Keratinocyte (primary cell): ENCODE data around the gene DLG2. TPM values are rescaled to one million over a fixed set of nuclear protein-coding genes. Genes with fewer than 3 reads are reported as not detected.

ENCODE experiments used
- DNase-seq: peaks from one replicate; pipeline ENCODE4 v3.0.0-alpha.2; 2011; ENCODE audit warnings: low read depth, missing footprints, low spot score
- FAIRE-seq: peaks from 2 replicates; lab custom pipeline; 2011; peaks lifted over from hg19 to GRCh38; lab: Jason Lieb, UNC
- H2AFZ ChIP-seq: 2 replicates; pipeline ENCODE4 v1.6.0; 2012; ENCODE audit warnings: low read length, control low read depth, inconsistent platforms; ENCODE audit not compliant: control insufficient read depth
- H3K27ac ChIP-seq: 2 replicates; pipeline ENCODE4 v1.5.1; 2011; ENCODE audit warnings: low read length; ENCODE audit not compliant: control insufficient read depth, insufficient read depth
- H3K27me3 ChIP-seq: 3 replicates; pipeline ENCODE4 v1.6.0; 2011; ENCODE audit warnings: low read length; ENCODE audit not compliant: control insufficient read depth, insufficient read depth; ENCODE audit errors: extremely low read depth
- H3K36me3 ChIP-seq, 2 experiments: 2 replicates in 1 of 2; 3 replicates in 1 of 2; pipeline ENCODE4 v1.5.1; 2011; ENCODE audit warnings: low read length in 2 of 2, mild to moderate bottlenecking in 1 of 2; ENCODE audit not compliant: control insufficient read depth in 2 of 2, insufficient read depth in 2 of 2; ENCODE audit errors: extremely low read depth in 1 of 2
- H3K4me1 ChIP-seq: 3 replicates; pipeline ENCODE4 v1.5.1; 2011; ENCODE audit warnings: low read length; ENCODE audit not compliant: control insufficient read depth, insufficient read depth; ENCODE audit errors: extremely low read depth
- H3K4me2 ChIP-seq: 3 replicates; pipeline ENCODE4 v1.6.0; 2011; ENCODE audit warnings: low read depth, low read length; ENCODE audit not compliant: control insufficient read depth, insufficient read depth; ENCODE audit errors: extremely low read depth
- H3K4me3 ChIP-seq, 3 experiments: fragments of 200-600 bp in 1 of 3; sonication (generic) in 1 of 3; 2 replicates in 2 of 3; 3 replicates in 1 of 3; pipeline ENCODE4 v1.5.1; 2011 to 2016; ENCODE audit warnings: low read length in 3 of 3, mild to moderate bottlenecking in 3 of 3, control low read depth in 2 of 3, inconsistent platforms in 1 of 3, low read depth in 1 of 3, mixed read lengths in 1 of 3, mixed run types in 1 of 3, moderate library complexity in 1 of 3; ENCODE audit not compliant: control insufficient read depth in 2 of 3, insufficient read depth in 2 of 3; ENCODE audit errors: extremely low read depth in 1 of 3
- H3K79me2 ChIP-seq: 2 replicates; pipeline ENCODE4 v1.6.0; 2012; ENCODE audit warnings: low read length; ENCODE audit not compliant: control insufficient read depth, insufficient read depth
- H3K9ac ChIP-seq: 3 replicates; pipeline ENCODE4 v1.6.0; 2011; ENCODE audit warnings: low read length; ENCODE audit not compliant: control insufficient read depth, insufficient read depth; ENCODE audit errors: extremely low read depth
- H3K9me1 ChIP-seq: 3 replicates; pipeline ENCODE4 v1.6.0; 2011; ENCODE audit warnings: low read length; ENCODE audit not compliant: control insufficient read depth, insufficient read depth; ENCODE audit errors: extremely low read depth
- H3K9me3 ChIP-seq: 2 replicates; pipeline ENCODE4 v1.5.1; 2012; ENCODE audit warnings: low read depth, low read length; ENCODE audit not compliant: control insufficient read depth
- H4K20me1 ChIP-seq: 3 replicates; pipeline ENCODE4 v1.6.0; 2011; ENCODE audit warnings: low read length; ENCODE audit not compliant: control insufficient read depth, insufficient read depth; ENCODE audit errors: extremely low read depth
- CTCF ChIP-seq, 3 experiments: IDR thresholded peaks in 1 of 3; conservative IDR thresholded peaks in 1 of 3; optimal IDR thresholded peaks in 1 of 3; 2 replicates in 2 of 3; 3 replicates in 1 of 3; pipeline versions ENCODE3 to v1.5.1; 2011; ENCODE audit warnings: low read length in 3 of 3, mild to moderate bottlenecking in 3 of 3, moderate library complexity in 2 of 3, control low read depth in 1 of 3, inconsistent platforms in 1 of 3; ENCODE audit not compliant: insufficient read depth in 2 of 3; ENCODE audit errors: extremely low read depth in 1 of 3
- EZH2 ChIP-seq: IDR thresholded peaks from one replicate; pipeline ENCODE4 v1.6.1; 2012; ENCODE audit warnings: inconsistent platforms, mild to moderate bottlenecking, low read length, moderate library complexity
- dilution Hi-C: fragments of 300-500 bp; cut with MboI; formaldehyde crosslinking; loops from one replicate; pipeline ENCODE4 v1.7.0; 2020; ENCODE audit warnings: low sequenced_read_pairs; ENCODE audit not compliant: extremely low pct_ligation_motif_present
- polyA plus RNA-seq, 5 experiments: library from polyadenylated mRNA; depleted of rRNA in 3 of 5; stranded (reverse) in 3 of 5; stranded (forward) in 1 of 5; unstranded in 1 of 5; fragments of >200 nt; gene quantifications; 1 replicate in 1 of 5; 2 replicates in 3 of 5; 3 replicates in 1 of 5; pipeline versions ENCODE4 v1.2.1 to v1.2.3, GENCODE V29; 2011 to 2012; ENCODE audit warnings: missing spikeins in 2 of 5, low read depth in 1 of 5, low replicate concordance in 1 of 5

DLG2 gene
- polyA plus RNA-seq, 1 donor (not counting 4 experiments of a cell fraction or from before 2014, with no cell fraction given), result 0.55 TPM

- H3K36me3 ChIP-seq, result no peaks in the 10 kb centered on the region
These were observed 745.1 kb downstream of the DLG2 start for GRCh38 chr11:84882056-84882455.

GRCh38 chr11:84871116-84871515, 756.0 kb downstream of the DLG2 start:
- H3K9ac ChIP-seq, result no peak overlapping the region
- H4K20me1 ChIP-seq, result no peaks in the 10 kb centered on the region
- no peak overlapping the region for H3K27ac ChIP-seq
- H3K4me1 ChIP-seq, result peaks cover 4% of the 10 kb centered on the region
- H3K27me3 ChIP-seq, result no peaks in the 10 kb centered on the region
- H3K36me3 ChIP-seq, result no peaks in the 10 kb centered on the region
- TF ChIP-seq EZH2, result no peak
- TF ChIP-seq CTCF (optimal IDR thresholded peaks at IDR 0.05 in 1 of 3, IDR thresholded peaks at IDR 0.05 in 1 of 3, conservative IDR thresholded peaks at IDR 0.05 in 1 of 3; ENCODE audit: extremely low read depth in 1 of 3, insufficient read depth in 2 of 3, low read length in 3 of 3), result no peak
- H3K4me2 ChIP-seq, result no peak overlapping the region
- dilution Hi-C loops, result no loop called here
- DNase-seq (no peak), FAIRE-seq (no peak)
- H3K4me3 ChIP-seq, result no peak overlapping the region
- no peaks in the 10 kb centered on the region for H3K9me3 ChIP-seq
- no peak overlapping the region for H2AFZ ChIP-seq
- H3K9me1 ChIP-seq, result no peaks in the 10 kb centered on the region
- no peaks in the 10 kb centered on the region for H3K79me2 ChIP-seq

More at GRCh38 chr11:84882056-84882455, 745.1 kb downstream of the DLG2 start:
- H3K9me3 ChIP-seq, result no peaks in the 10 kb centered on the region
- no peaks in the 10 kb centered on the region for H3K79me2 ChIP-seq
- no peak for DNase-seq
- no peak for FAIRE-seq
- H3K27me3 ChIP-seq, result no peaks in the 10 kb centered on the region
- no peaks in the 10 kb centered on the region for H3K9me1 ChIP-seq
- no peak overlapping the region for H3K9ac ChIP-seq
- H3K4me3 ChIP-seq, result no peak overlapping the region
- dilution Hi-C loops, result no loop called here
- H4K20me1 ChIP-seq, result no peaks in the 10 kb centered on the region
- no peak for TF ChIP-seq EZH2
- no peak for TF ChIP-seq CTCF (optimal IDR thresholded peaks at IDR 0.05 in 1 of 3, IDR thresholded peaks at IDR 0.05 in 1 of 3, conservative IDR thresholded peaks at IDR 0.05 in 1 of 3; ENCODE audit: extremely low read depth in 1 of 3, insufficient read depth in 2 of 3, low read length in 3 of 3)
- no peak overlapping the region for H3K4me2 ChIP-seq
- H3K27ac ChIP-seq, result no peak overlapping the region
- no peaks in the 10 kb centered on the region for H3K4me1 ChIP-seq
- H2AFZ ChIP-seq, result no peak overlapping the region
